ENCODE measurements around the gene NPY5R.

DNA sequence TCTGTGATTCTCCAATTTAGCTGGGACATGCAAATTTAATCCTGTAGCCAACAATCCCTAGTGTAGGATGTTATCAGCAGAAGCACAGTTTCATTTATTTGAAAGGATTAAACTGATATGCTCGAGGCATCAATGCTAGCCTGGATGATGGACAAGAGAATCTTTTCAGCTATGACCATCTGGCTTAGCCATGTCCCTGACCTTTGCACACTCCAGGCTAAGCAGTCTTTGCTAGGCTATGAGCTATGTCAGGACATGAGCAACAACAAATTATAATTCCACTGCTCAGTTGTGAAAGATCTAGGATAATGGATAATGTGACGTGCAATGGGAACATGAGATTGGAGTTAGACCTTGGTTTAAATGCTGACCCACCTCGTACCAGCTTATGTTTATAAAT is 43.2 kb upstream of the NPY5R start:
- no peak for TF ChIP-seq EZH2phosphoT487 (IDR thresholded peaks at IDR 0.05; ENCODE audit: low read depth, severe bottlenecking, unreplicated experiment)
- TF ChIP-seq, protein P1, sequence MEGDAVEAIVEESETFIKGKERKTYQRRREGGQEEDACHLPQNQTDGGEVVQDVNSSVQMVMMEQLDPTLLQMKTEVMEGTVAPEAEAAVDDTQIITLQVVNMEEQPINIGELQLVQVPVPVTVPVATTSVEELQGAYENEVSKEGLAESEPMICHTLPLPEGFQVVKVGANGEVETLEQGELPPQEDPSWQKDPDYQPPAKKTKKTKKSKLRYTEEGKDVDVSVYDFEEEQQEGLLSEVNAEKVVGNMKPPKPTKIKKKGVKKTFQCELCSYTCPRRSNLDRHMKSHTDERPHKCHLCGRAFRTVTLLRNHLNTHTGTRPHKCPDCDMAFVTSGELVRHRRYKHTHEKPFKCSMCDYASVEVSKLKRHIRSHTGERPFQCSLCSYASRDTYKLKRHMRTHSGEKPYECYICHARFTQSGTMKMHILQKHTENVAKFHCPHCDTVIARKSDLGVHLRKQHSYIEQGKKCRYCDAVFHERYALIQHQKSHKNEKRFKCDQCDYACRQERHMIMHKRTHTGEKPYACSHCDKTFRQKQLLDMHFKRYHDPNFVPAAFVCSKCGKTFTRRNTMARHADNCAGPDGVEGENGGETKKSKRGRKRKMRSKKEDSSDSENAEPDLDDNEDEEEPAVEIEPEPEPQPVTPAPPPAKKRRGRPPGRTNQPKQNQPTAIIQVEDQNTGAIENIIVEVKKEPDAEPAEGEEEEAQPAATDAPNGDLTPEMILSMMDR (IDR thresholded peaks at IDR 0.05; ENCODE audit: poor library complexity) = no peak
